IMR-90 (cell line): ENCODE measurements around the gene DPP10. TPM values are rescaled to one million over a fixed set of nuclear protein-coding genes. Genes with fewer than 3 reads are reported as not detected.

Experiments used
- ATAC-seq: fragments of 200-7000 bp; cut with Tn5 transposase; 2 replicates; pipeline ENCODE4 v1.9.1; 2020; ENCODE audit warnings: low read depth, mild to moderate bottlenecking, moderate library complexity
- BruUV-seq: library from RNA; stranded (reverse); fragments of 400-500 nt; replicated peaks from 2 replicates; lab custom pipeline; 2021; lab: Mats Ljungman, UMichigan
- CTCF ChIA-PET: fragments of 300-600 bp; formaldehyde crosslinking; extraction: SDS; loops from one replicate; lab custom pipeline; 2021; ENCODE audit warnings: antibody characterized with exemption; lab: Yijun Ruan, JAX
- POLR2A ChIA-PET: fragments of 300-600 bp; sonication (Branson Sonifier 250); formaldehyde crosslinking; loops from one replicate; lab custom pipeline; 2022; ENCODE audit warnings: antibody characterized with exemption; ENCODE audit not compliant: unreplicated experiment; lab: Charles Lee
- DNase-seq: peaks from one replicate; pipeline ENCODE4 v3.0.0; 2013
- H2AFZ ChIP-seq: replicated peaks from 2 replicates; pipeline ENCODE3; 2013; ENCODE audit warnings: low read length, mild to moderate bottlenecking; ENCODE audit not compliant: poor library complexity
- H2AK5ac ChIP-seq: 2 replicates; pipeline ENCODE4 v1.6.1; 2013; ENCODE audit warnings: low read depth, low read length, inconsistent platforms
- H2AK9ac ChIP-seq: replicated peaks from 2 replicates; pipeline ENCODE3; 2013; ENCODE audit warnings: mild to moderate bottlenecking, low read depth, low read length, moderate library complexity; ENCODE audit not compliant: poor library complexity
- H2BK120ac ChIP-seq: 2 replicates; pipeline ENCODE4 v1.6.1; 2013; ENCODE audit warnings: low read depth, low read length, inconsistent platforms
- H2BK15ac ChIP-seq: 3 replicates; pipeline ENCODE4 v1.6.1; 2013; ENCODE audit warnings: low read depth, low read length, inconsistent platforms
- H2BK20ac ChIP-seq: 2 replicates; pipeline ENCODE4 v1.6.1; 2013; ENCODE audit warnings: low read depth, mild to moderate bottlenecking, inconsistent platforms, low read length, moderate library complexity
- H2BK5ac ChIP-seq: 2 replicates; pipeline ENCODE4 v1.6.1; 2013; ENCODE audit warnings: mild to moderate bottlenecking, low read depth, low read length, inconsistent platforms; ENCODE audit not compliant: poor library complexity, severe bottlenecking
- H3K14ac ChIP-seq: replicated peaks from 2 replicates; pipeline ENCODE4 v1.6.1; 2013; ENCODE audit warnings: low read depth, low read length, inconsistent platforms
- H3K18ac ChIP-seq: 2 replicates; pipeline ENCODE4 v1.6.1; 2013; ENCODE audit warnings: low read depth, low read length, control low read depth
- H3K23ac ChIP-seq: 2 replicates; pipeline ENCODE4 v1.6.1; 2013; ENCODE audit warnings: low read depth, low read length, inconsistent platforms
- H3K27ac ChIP-seq: 2 replicates; pipeline ENCODE4 v1.5.1; 2013; ENCODE audit warnings: mild to moderate bottlenecking, control low read depth, low read length; ENCODE audit not compliant: insufficient read depth
- H3K27me3 ChIP-seq: 2 replicates; pipeline ENCODE4 v1.6.1; 2013; ENCODE audit warnings: low read length; ENCODE audit not compliant: control insufficient read depth, insufficient read depth
- H3K36me3 ChIP-seq: 2 replicates; pipeline ENCODE4 v1.6.1; 2013; ENCODE audit warnings: low read length, mixed read lengths; ENCODE audit not compliant: control insufficient read depth, insufficient read depth
- H3K4ac ChIP-seq: 2 replicates; pipeline ENCODE4 v1.6.1; 2013; ENCODE audit warnings: low read depth, low read length, inconsistent platforms
- H3K4me1 ChIP-seq: 2 replicates; pipeline ENCODE4 v1.6.1; 2013; ENCODE audit warnings: low read length, mixed read lengths; ENCODE audit not compliant: control insufficient read depth, insufficient read depth
- H3K4me2 ChIP-seq: 2 replicates; pipeline ENCODE4 v1.6.1; 2013; ENCODE audit warnings: low read depth, mild to moderate bottlenecking, control low read depth, low read length, moderate library complexity
- H3K4me3 ChIP-seq: 2 replicates; pipeline ENCODE4 v1.5.1; 2013; ENCODE audit warnings: low read depth, mild to moderate bottlenecking, control low read depth, low read length, moderate library complexity; ENCODE audit not compliant: insufficient read depth
- H3K56ac ChIP-seq: 2 replicates; pipeline ENCODE4 v1.6.1; 2013; ENCODE audit warnings: low read length, inconsistent platforms; ENCODE audit not compliant: insufficient read depth; ENCODE audit errors: extremely low read depth
- H3K79me1 ChIP-seq, 2 experiments: 2 replicates each; pipeline ENCODE4 v1.6.1; 2013; ENCODE audit warnings: low read length in 2 of 2, inconsistent platforms in 1 of 2, low read depth in 1 of 2
- H3K9ac ChIP-seq: 2 replicates; pipeline ENCODE4 v1.6.1; 2013; ENCODE audit warnings: low read depth, low read length, control low read depth
- H3K9me1 ChIP-seq: 2 replicates; pipeline ENCODE4 v1.6.1; 2013; ENCODE audit warnings: low read length, inconsistent platforms; ENCODE audit not compliant: insufficient read depth
- H3K9me3 ChIP-seq: 2 replicates; pipeline ENCODE4 v1.6.1; 2013; ENCODE audit warnings: low read length; ENCODE audit not compliant: control insufficient read depth, insufficient read depth
- H4K20me1 ChIP-seq: 2 replicates; pipeline ENCODE4 v1.6.1; 2013; ENCODE audit warnings: low read length, inconsistent platforms; ENCODE audit not compliant: insufficient read depth
- H4K5ac ChIP-seq: 2 replicates; pipeline ENCODE4 v1.6.1; 2013; ENCODE audit warnings: mild to moderate bottlenecking, low read depth, low read length, control low read depth
- H4K8ac ChIP-seq, 2 experiments: 2 replicates each; pipeline ENCODE4 v1.6.1; 2013; ENCODE audit warnings: low read depth in 2 of 2, low read length in 2 of 2, control low read depth in 1 of 2, inconsistent platforms in 1 of 2
- H4K91ac ChIP-seq: 2 replicates; pipeline ENCODE4 v1.6.1; 2013; ENCODE audit warnings: low read depth, low read length, inconsistent platforms; ENCODE audit not compliant: insufficient read depth
- CHD1 ChIP-seq: IDR thresholded peaks from 2 replicates; pipeline ENCODE4 v1.6.1; 2012; ENCODE audit warnings: low read depth, low read length, improper control_type of control experiment
- ELK1 ChIP-seq: fragments of 150-350 bp; IDR thresholded peaks from 2 replicates; pipeline ENCODE4 v1.6.1; 2016; ENCODE audit warnings: low read depth, mild to moderate bottlenecking, low read length, moderate library complexity, borderline replicate concordance
- MXI1 ChIP-seq: IDR thresholded peaks from 2 replicates; pipeline ENCODE4 v1.6.1; 2012; ENCODE audit warnings: low read depth, mild to moderate bottlenecking, low read length, moderate library complexity, borderline replicate concordance
- RAD21 ChIP-seq: IDR thresholded peaks from 2 replicates; pipeline ENCODE4 v1.6.1; 2012; ENCODE audit warnings: low read length, improper control_type of control experiment
- RFX5 ChIP-seq: IDR thresholded peaks from 2 replicates; pipeline ENCODE4 v1.8.0; 2012; ENCODE audit warnings: low read depth, mild to moderate bottlenecking, low read length, moderate library complexity
- dilution Hi-C: fragments of 300-500 bp; cut with HindIII; formaldehyde crosslinking; loops from one replicate; pipeline ENCODE4 v1.14.3; 2018; ENCODE audit warnings: low sequenced_read_pairs; ENCODE audit not compliant: unreplicated experiment
- in situ Hi-C: fragments of 300-500 bp; cut with MboI; formaldehyde crosslinking; loops from 3 replicates; pipeline ENCODE4 v1.14.3; 2019; ENCODE audit warnings: low sequenced_read_pairs, inconsistent platforms, mixed read lengths
- intact Hi-C: fragments of 100-400 bp; cut with micrococcal nuclease; formaldehyde crosslinking; loops from 2 replicates; pipeline ENCODE4 v1.10.0; 2022
- polyA plus RNA-seq, 3 experiments: library from polyadenylated mRNA; depleted of rRNA; stranded (reverse); fragments of >200 nt; gene quantifications; 2 replicates each; pipeline ENCODE4 v1.2.3, GENCODE V29; 2012; ENCODE audit warnings: low replicate concordance in 1 of 3
- total RNA-seq: library from RNA; depleted of rRNA; stranded (reverse); fragments of >200 nt; gene quantifications from 2 replicates; pipeline ENCODE4 v1.2.3, GENCODE V29; 2012
- TF ChIP-seq, protein P1 (sequence below): fragments of 150-350 bp; IDR thresholded peaks from 2 replicates; pipeline ENCODE4 v1.6.1; 2017; ENCODE audit warnings: mild to moderate bottlenecking, antibody characterized with exemption, low read length, low read depth

The DPP10 gene
- total and polyA plus RNA-seq, 2 of the 4 experiments (the other 2 are of a cell fraction): not detected

GRCh38 chr2:115554153-115554552 is 1111.7 kb downstream of the DPP10 start:
- BruUV-seq: no TSS peak
- no peak for TF ChIP-seq RAD21
- TF ChIP-seq, protein P1, sequence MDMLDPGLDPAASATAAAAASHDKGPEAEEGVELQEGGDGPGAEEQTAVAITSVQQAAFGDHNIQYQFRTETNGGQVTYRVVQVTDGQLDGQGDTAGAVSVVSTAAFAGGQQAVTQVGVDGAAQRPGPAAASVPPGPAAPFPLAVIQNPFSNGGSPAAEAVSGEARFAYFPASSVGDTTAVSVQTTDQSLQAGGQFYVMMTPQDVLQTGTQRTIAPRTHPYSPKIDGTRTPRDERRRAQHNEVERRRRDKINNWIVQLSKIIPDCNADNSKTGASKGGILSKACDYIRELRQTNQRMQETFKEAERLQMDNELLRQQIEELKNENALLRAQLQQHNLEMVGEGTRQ: no peak
- no peak for TF ChIP-seq ELK1
- TF ChIP-seq CHD1: no peak
- no peak for TF ChIP-seq RFX5
- no peak for TF ChIP-seq MXI1
- CTCF ChIA-PET: no interaction called here

More at GRCh38 chr2:115554153-115554552, 1111.7 kb downstream of the DPP10 start:
- no peak for ATAC-seq
- no peak overlapping the region for H2BK5ac ChIP-seq
- no peak overlapping the region for H3K18ac ChIP-seq
- H3K79me1 ChIP-seq: no peaks in the 10 kb centered on the region
- no peak overlapping the region for H3K27ac ChIP-seq
- no peaks in the 10 kb centered on the region for H4K20me1 ChIP-seq
- H4K5ac ChIP-seq: no peak overlapping the region
- no peak overlapping the region for H3K23ac ChIP-seq
- no peak overlapping the region for H3K4ac ChIP-seq
- H3K9ac ChIP-seq: no peak overlapping the region
- no peaks in the 10 kb centered on the region for H3K36me3 ChIP-seq
- no peak overlapping the region for H2BK20ac ChIP-seq
- no peaks in the 10 kb centered on the region for H3K4me1 ChIP-seq
- no peak for DNase-seq
- no peak overlapping the region for H2AFZ ChIP-seq
- dilution Hi-C loops (no loop called here), intact Hi-C loops (no loop called here), in situ Hi-C loops (no loop called here)
- no peak overlapping the region for H4K91ac ChIP-seq
- no peak overlapping the region for H3K4me2 ChIP-seq
- no peak overlapping the region for H3K4me3 ChIP-seq
- POLR2A ChIA-PET: no interaction called here
- no peaks in the 10 kb centered on the region for H3K9me1 ChIP-seq
- H3K9me3 ChIP-seq: no peaks in the 10 kb centered on the region; the same call in 1 of the 2 replicates
- H2BK120ac ChIP-seq: no peak overlapping the region
- no peaks in the 10 kb centered on the region for H3K27me3 ChIP-seq
- no peak overlapping the region for H2AK9ac ChIP-seq
- no peak overlapping the region for H3K14ac ChIP-seq
- no peak overlapping the region for H2BK15ac ChIP-seq
- no peak overlapping the region for H2AK5ac ChIP-seq
- no peak overlapping the region for H4K8ac ChIP-seq
- no peak overlapping the region for H3K56ac ChIP-seq
